Activated T-cell treated with anti-CD3 and anti-CD28 coated beads, Interleukin-2, amount 50 U/mL, for 48 hours (primary cell): ENCODE data around the gene NABP1.
A peak's percentile ranks its signal among the peaks of the same experiment; 100 is the strongest.

ENCODE experiments used
- DNase-seq, 2 experiments: peaks; one replicate each; pipeline ENCODE4 v3.0.0-alpha.2; 2020

The NABP1 gene

DNA sequence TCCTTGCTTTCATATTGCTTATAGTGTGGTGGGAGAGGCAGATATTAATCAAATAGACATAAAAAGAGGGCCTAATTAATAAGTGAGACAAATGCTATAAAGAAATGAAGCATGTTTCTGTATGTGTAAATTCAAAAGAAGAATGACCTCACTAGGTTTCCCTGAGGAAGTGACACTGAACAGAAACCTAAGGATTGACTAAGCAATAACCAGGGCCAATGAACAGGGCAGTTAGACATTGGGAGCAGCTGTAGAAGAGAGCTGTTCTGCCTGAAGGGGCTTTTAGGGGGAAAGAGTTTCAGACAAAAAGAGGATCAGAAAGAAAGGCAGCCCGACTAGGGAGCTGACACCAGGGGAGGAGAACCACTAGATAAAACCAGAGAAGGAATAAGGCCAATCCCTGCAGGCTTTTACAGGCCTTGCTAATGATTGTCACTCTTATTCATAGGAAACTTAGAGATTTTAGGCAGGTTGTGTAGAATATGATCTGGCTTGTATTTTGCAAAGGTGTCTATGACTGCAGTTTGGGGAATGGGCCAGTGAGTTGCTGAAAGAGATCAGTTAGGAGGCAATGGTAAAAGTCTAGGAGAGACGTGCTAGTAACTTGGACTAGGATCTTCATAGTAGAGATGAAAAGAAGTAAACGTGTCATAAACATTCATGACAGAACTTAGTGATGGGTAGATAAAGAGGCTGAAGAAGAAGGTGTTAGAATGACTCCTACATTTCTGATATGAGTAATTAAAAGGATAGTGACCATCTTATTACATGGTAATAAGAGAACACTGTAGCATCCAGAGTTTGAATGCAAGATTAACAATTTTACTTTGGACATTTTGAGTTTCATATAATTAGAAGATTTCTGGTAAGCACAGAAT lies 26.8 kb upstream of the NABP1 start:
- no peak for DNase-seq

DNA sequence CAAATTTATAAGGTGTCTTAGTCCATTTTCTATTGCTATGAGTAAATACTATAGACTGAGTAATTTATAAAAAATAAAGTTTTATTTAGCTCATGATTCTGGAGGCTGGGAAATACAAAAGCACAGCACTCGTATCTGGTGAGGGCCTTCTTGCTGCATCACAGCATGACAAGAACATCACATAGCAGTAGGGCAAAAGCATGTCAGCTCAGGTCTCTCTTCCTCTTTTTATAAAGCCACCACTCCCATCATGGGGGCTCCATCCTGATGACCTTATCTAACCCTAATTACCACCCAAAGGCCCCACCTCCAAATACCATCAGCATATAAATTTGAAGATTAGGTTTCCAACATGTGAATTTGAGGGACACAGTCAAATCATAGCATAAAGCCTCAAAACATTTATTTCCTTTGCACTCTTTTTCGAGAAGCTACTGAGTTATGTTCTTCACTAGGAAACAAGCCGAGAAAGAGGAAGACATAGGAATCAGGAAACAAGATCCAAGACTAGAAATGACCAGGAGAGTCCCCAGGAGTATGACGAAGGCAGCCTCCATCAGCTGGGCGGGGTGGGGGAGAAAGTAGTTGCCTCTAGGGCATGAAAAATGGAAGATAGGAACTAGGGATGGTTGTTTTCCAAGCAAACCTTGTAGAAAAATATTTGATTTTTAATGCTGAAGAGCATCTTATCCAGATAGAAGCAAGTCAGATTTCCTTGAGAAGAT lies 24.1 kb upstream of the NABP1 start:
- no peak for DNase-seq

DNA sequence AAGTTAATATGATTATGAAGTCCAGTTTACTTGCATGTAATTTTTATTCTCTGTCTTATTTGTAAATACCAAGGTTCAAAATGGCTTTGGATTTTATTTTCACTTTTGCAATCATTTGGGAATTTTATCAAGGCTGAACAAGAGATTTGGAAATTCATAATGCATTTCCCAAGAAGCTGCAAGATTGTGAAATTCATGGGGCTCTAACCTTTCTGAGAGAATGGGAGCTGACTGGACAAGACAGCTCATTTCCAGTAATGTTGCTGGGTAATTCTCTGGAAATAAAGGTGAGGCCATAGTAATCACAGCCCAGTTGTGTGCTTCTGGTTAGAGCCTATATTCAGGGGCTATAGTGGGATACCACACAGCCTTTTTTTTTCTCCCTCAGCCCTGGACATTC lies 21.5 kb upstream of the NABP1 start:
- no peak for DNase-seq

DNA sequence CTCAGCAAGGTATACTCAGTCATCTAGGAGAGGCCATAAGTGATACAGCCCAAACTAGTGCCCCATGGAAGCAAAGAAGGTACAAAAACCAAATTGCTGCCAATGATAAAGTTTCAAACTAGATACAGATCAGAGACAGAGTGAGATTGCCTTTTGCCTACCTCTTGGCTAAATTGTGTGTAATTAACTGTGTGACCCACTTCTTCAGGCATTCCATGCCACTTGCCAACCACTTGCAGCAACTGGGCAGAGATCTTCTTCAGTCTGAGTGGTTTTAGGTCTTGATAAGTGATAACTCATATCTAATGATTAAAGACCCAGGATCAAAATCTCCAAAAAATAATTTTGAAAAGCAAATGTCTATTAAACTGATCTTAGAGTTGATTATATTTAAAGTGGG lies 21.1 kb upstream of the NABP1 start:
- DNase-seq: no peak

DNA sequence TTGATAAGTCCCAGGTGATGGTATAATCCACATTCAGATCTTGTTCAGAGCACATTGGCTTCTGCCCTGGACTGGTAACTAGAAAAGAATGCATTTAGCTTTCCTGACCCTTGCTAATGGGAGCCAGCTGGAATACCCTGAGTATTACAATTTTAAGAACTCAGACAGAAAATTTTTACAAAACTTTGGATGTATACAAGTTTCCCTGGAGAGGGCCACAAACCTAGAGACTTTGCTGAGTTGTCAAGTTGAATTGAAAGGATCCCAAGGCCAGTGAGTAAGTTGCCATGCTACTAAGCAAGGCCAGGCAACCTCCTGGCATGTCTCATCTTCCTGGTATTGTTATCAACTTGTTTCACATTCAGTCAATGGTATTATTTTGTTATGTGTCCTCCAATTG lies 20.0 kb upstream of the NABP1 start:
- no peak for DNase-seq

DNA sequence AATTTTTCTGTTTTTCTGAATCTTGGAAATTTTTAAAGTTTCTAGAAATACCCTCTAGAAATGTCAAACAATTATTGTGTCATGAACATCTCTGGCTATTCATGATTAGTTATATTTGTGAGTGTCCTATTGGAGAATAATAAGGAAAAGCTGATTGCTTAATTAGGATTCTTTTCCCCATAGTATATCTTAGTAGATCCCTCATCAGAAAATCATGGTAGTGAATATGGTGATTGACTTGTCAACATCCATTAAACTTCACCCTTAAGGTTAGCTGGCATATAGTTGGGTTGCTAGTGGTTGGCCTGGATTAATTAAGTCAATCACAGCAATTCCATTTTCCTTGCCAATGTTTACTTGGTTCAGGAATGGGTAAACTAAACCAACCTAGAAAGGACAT lies 18.7 kb upstream of the NABP1 start:
- no peak for DNase-seq

DNA sequence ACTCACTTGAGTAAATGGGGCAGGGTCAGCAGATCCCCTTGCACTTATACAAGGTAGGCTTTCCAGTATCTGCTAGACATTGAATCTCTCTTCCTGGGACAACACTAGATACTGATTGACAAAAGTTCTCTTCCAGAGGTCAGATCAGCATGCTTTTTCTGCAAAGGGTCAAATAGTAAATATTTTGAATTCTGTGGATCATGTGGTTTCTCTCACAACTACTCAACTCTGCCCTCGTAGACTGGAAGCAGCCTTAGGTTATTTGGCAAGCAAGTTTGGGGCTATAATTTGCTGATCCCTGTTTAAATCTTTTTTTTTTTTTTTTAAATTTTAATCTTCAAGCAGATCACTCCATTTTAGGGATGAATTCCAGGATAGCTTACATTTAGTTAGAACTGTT lies 17.4 kb upstream of the NABP1 start:
- no peak for DNase-seq

DNA sequence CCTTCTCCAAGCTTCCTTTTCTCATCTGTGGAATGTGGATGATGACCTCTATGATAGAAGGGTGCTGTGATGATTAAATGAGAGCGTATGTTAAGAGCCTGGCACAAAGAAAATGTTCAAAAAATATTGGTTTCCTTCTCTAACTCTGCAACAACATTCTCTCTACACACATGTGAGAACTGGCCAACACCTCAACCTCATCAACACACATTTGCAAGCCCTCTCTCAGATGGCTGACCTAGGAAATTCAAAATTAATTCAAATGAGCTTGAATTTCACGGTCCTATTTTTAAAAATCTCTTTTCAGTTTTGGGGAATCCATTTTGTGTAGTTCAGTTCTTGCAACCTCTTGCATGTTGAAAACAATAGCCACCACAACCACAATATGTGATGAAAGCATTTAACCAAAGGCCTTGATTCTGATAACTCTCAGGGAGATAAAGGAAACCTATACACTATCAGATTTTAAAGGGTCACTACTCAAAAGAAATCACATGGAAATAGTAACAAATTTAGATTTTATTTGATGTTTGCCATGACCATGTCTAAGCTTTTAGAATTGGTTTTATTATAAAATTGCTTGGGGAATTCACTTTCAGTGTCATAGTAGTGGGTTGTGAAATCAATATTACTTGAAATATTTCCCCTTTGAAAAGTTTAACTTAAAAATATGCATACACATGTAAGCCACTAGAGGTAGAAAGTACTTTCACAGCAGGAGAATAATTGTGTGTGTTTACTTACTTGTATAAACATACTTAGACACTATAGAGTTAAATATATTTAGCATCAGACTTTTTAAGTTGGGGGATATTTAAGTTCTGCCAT lies 16.6 kb upstream of the NABP1 start:
- no peak for DNase-seq

DNA sequence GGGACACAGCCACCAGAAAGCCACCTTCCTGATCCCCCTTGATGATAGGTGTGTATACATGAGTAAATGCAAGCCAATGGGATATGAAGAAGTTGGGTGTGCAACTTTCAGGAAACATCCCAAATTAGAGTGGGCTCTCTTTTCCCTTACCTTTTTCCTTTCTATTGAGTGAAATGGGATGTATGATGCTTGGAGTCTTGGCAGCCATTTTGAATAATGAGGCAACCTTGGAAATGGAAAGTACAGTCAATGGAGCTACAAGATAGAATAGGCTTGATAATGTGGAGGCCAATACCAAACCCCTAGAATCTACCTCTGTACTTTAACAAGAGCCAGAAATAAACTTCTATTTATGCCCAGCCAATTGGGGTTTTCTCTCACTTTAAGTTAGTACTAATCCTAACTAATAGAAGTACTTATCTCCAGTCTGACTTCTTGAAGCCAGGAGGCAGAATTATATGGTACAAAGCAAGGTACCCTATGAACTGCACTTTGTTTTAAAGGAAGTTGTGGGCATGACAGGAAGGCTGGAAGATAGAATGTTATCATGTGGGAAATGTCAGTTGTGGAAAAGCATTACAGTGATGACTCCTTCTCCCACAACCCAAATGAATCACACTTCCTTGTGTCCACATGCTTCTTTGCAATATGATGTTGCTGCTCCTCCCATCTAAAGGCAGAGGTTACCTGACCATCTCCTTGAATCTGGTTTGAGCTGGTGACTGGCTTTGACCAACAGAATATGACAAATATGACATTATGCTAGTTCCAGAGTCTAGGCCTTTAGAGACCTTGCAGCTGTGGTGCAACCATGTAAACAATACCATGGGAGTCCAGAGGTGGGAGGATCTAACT lies 12.9 kb upstream of the NABP1 start:
- no peak for DNase-seq

DNA sequence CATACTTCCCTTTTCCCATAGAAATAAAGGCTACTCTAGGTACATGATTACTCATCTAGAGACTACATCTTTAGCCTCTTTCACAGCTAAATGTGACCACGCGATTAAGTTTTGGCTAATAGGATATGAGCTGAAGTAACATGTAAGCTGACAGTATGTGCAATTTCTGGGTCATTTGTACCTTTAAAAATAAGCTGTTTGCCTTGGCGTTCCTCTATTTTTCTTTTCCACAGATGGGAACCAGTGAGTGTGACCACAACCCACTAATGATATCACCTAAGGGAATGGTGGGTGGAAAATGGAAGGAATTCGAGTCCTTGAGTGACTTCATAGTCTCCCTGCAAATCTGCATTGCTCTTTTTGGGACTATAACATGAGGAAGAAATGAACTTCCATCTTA lies 11.7 kb upstream of the NABP1 start:
- no peak for DNase-seq

DNA sequence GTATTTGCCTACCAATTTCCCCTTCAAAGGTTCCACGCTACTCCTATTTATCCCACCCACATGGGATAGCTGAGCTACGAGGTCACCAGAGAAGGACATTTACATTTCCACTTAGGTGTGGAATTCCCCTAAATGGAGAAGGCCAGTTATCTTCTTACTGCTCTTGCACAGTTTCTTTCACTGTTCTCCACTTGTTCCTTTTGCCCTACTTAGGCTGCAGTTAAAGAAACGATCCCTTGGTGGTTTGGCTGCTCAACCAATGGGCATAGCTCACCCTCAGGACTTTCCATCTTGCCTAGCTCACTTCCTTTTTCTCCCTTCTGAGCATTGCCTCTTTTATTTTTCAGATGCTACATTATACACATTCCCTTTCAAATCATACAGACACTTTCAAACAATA lies 11.2 kb upstream of the NABP1 start:
- DNase-seq: no peak

DNA sequence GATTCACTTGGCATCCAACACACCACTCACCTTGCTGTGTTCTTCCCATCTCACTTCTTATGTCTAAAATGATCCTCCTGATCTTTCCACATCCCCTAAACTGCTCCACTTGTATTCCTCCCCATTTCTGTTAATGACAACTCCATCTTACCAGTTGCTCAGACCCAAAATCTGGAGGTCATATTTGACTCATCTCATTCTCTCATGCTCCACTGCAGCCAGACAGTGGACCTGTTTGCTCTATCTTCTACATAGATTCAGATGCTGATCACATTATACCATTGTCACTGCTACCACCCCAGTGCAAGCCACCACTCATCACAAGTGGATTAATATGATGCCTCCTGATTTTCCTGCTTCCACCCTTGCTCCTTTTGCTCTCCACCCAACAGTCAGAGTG lies 7.9 kb upstream of the NABP1 start:
- no peak for DNase-seq

DNA sequence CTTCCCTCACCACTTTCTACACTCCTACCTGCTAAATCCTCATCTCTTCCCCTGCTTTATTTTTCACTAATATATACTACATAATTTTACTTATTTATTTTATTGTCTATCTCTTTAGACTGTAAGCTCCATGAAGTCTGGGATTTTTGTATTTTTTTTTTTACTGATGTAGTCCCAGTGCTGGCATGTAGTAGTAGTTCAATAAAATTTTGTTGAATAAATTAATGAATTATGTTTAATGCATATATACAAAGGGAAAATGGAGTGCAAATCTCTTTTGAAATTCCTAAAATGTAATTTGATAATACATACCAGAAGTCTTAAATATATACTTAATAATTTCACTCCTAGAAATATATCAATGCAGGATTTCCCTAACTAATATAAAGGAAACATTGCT lies 7.1 kb upstream of the NABP1 start:
- no peak for DNase-seq

DNA sequence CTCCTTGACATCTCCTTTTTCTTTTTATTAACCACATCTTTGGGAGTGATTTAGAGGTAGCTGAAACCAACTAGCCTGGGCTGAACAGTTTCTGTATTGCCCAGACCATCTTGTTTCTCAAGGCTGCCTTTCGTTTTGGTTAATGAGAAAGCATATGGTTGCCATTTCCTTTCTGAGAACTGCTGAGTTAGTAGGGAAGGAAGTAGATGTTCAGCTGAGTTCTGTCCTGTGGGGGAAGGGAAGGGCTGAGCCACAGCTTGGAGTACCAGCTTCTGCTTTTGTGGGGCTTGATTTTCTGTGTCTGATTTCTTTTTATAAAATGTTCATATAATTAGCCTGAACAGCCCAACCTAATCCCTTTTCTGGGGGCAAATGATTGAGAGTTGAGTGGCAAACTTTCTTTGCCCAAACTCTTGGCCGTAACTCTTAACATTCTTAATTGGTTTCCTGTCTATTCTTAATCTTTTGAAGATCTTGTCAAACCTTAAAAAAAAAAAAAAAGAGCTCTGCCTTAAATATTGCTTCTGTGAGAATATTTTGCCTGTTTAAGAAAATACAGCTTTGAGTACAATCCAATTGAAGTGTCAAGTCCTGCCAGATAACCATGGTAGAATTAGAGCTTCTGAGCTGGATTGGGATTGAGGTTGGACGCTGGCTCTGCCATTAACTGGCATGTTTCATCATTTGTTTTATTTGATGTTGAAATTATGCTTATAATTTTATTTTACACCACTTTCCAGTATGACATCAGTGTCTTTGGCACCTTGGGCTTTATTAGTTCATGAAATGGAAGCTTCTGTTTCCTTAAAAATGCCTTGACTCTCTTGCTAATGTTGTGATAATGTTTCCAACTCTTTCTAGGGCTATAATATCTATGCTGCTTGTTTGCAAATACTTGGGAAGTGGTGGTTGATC lies 1.9 kb upstream of the NABP1 start:
- peak; percentile 58 to 62 for DNase-seq

DNA sequence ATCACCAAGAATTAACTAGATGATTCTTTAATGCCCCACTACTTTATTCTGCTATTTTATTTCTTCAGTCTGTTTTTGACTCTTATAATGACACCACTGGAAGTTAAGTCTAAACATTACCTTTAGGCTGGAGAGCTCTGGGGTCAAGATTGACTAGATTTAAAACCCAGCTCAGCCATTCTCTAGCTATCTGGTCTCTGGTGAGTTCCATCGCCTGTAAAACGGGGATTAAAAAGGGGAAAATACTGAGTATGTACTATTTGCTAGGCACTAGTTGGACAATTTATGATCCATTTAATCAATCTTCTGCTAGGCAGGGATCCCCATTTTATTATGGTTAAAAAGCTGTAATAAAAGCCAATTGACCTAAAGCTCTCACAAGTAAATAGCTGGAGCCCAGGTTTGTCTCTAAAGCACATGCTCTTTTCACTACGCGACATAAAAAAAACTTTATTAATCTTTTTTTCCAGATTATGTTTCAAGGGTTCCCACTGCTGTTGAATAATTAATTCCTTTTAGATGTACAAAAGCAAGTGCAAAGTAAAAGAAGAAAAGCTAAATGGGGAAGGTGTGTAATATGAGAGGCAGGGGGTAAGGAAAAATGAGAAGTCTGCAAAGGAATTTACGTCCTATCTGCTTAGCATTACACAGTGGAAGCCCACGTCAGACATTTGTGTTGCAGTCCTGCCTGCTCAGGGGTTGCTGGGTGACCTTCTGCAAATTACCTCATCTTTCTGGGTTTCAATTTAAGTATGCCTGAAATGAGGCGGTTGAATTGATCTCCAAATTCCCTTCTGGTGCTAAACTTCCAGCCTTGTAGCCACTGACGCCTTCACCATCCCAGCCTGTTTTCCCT lies 918 bp upstream of the NABP1 start:
- DNase-seq: no peak

DNA sequence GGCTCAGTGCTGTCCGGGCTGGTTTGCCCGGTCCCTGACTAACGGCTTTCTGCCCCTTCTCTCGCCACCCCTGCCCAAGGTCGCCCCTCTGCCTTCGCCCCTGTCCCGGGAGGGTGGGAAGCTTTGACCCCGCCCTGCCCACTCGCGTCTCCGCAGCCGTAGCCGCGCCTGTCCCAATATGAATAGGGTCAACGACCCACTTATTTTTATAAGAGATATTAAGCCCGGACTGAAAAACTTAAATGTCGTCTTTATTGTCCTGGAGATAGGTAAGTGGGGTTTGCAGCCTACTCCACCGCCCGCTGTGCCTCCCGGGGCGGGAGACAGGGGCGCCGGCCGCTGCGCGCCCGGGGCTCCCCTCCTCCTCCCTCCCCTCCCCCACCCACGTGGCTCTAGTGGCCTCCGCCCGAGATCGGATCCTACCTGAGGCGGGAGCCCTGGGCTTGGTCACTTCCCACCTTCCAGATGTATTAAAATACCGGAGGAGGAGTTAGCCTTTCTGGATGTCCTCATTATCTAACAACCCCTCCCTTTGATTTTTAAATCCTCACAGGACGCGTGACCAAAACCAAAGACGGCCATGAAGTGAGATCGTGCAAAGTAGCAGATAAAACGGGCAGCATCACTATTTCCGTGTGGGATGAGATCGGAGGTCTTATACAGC lies 633 bp downstream of the NABP1 start:
- DNase-seq: peak; percentile 80 to 83

DNA sequence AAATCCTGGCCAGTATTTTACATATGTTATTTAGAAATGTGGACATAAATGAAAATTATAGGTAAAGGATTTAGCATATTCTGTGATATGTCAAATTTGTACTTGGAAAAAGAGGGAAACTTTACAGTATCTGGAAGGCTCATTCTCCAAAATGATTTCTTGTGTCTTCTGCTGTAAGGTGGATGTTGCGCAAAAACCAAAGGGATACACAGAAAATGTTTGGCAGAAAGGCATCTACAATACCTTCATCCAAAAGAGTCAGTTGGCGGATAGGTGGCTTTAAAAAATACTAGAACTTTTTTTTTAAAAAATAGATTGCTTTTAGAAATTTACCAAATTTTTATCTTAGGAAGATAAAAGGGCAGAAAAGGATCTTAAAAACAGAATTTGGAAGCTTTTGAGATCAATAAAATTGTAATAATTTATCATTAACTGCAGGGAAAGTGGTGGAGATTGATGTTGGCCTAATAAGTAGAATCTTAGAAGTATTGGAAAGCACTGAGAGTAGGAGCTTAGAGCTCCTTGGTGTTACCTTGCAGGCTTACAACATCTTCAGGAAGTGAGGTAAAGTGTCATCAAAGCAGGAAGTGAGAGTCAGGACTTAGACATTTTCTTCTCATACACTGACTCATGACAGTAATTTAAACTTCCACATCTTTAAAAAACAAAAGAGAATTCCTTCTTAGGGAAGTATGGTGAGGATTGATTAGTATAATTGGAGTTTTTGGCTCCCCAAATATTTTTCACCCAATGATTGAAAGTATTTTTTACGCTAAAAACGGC lies 2.1 kb downstream of the NABP1 start:
- DNase-seq: no peak

DNA sequence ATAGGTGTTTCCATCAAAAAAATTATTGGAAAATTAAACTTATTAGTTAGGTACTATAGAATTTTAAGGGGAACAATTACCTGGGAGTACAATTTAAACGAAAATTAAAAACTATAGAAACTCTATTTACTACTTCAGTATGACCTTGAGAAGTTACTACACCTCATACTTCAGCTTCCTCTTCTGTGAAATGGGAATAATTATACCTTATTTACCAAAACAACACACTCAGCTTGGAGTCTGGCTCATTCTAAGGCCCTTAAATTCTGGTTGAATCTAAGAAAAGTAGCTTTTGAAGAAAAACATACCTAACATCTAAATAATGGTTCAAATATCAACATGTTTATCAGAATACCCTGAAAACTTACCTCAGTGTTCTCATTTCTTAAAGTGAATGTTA lies 2.7 kb downstream of the NABP1 start:
- no peak for DNase-seq

DNA sequence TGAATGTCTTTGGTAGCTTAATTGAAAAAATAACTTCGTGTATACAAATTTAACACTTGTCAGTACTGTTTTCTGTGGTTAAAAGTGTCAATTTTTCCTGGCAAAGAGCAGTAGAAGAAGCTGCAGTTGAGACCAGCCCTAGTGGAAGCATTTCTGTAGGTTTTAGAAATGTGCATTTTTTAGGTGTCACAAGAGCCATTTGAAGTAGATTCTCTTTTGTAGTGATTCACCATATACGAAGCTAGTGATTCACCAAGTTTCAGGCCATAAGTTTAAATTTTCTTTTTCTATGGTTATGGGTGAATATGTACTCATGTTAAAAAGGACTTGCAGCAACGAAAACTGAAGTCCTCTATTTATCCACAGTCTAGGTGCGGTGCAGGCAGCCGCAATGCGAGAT lies 4.2 kb downstream of the NABP1 start:
- no peak for DNase-seq
